Neural cell (in vitro differentiated cells): ENCODE measurements around the gene SH3BP5. TPM values are rescaled to one million over a fixed set of nuclear protein-coding genes. Genes with fewer than 3 reads are reported as not detected.

ENCODE experiments used
- H2AFZ ChIP-seq: fragments of 200-600, 300-800 bp; sonication (generic), shearing (Covaris generic); 2 replicates; pipeline ENCODE4 v1.6.0; 2014; ENCODE audit warnings: low read depth, mild to moderate bottlenecking, antibody characterized with exemption, low read length, moderate library complexity
- H3F3A ChIP-seq: fragments of 200-600 bp; shearing (Covaris generic); 2 replicates; pipeline ENCODE4 v1.6.1; 2016; ENCODE audit warnings: mild to moderate bottlenecking, moderate library complexity, mixed read lengths, antibody characterized with exemption, low read length; ENCODE audit not compliant: insufficient read depth, poor library complexity, severe bottlenecking
- H3K27ac ChIP-seq: fragments of 200-600, 300-800 bp; sonication (generic), shearing (Covaris generic); 2 replicates; pipeline ENCODE4 v1.5.1; 2014; ENCODE audit warnings: mild to moderate bottlenecking, low read length, moderate library complexity
- H3K27me3 ChIP-seq: fragments of 300-800, 200-600 bp; sonication (generic), shearing (Covaris generic); 2 replicates; pipeline ENCODE4 v1.6.0; 2014; ENCODE audit warnings: mild to moderate bottlenecking, low read depth, low read length, moderate library complexity; ENCODE audit not compliant: insufficient read depth
- H3K36me3 ChIP-seq: fragments of 300-800, 200-600 bp; sonication (generic), shearing (Covaris generic); 2 replicates; pipeline ENCODE4 v1.5.1; 2014; ENCODE audit warnings: mild to moderate bottlenecking, antibody characterized with exemption, low read length, moderate library complexity; ENCODE audit not compliant: insufficient read depth
- H3K4me2 ChIP-seq: fragments of 300-800, 200-600 bp; sonication (generic), shearing (Covaris generic); 2 replicates; pipeline ENCODE4 v1.6.0; 2014; ENCODE audit warnings: mild to moderate bottlenecking, low read length
- H3K4me3 ChIP-seq: fragments of 300-800, 200-600 bp; sonication (generic), shearing (Covaris generic); 2 replicates; pipeline ENCODE4 v1.5.1; 2014; ENCODE audit warnings: mild to moderate bottlenecking, low read length, moderate library complexity
- H3K79me2 ChIP-seq: fragments of 200-600 bp; shearing (Covaris generic); replicated peaks from 2 replicates; pipeline ENCODE4 v1.6.0; 2014; ENCODE audit warnings: mild to moderate bottlenecking, low read length, moderate library complexity; ENCODE audit not compliant: insufficient read depth
- H3K9ac ChIP-seq: fragments of 300-800, 200-600 bp; sonication (generic), shearing (Covaris generic); 2 replicates; pipeline ENCODE4 v1.6.1; 2016; ENCODE audit warnings: mild to moderate bottlenecking, low read length, mixed read lengths
- H3K9me2 ChIP-seq: fragments of 200-600 bp; shearing (Covaris generic); 2 replicates; pipeline ENCODE4 v1.6.1; 2016; ENCODE audit warnings: mild to moderate bottlenecking, low read length, mixed read lengths; ENCODE audit not compliant: insufficient read depth
- H3K9me3 ChIP-seq: fragments of 200-600, 300-800 bp; sonication (generic), shearing (Covaris generic); 2 replicates; pipeline ENCODE4 v1.6.1; 2016; ENCODE audit warnings: mild to moderate bottlenecking, mixed run types, low read length, moderate library complexity, mixed read lengths
- H4K20me1 ChIP-seq: fragments of 200-600 bp; shearing (Covaris generic); 2 replicates; pipeline ENCODE4 v1.6.1; 2016; ENCODE audit warnings: mild to moderate bottlenecking, mixed run types; ENCODE audit not compliant: insufficient read depth
- EP300 ChIP-seq: fragments of 450-650 bp; conservative IDR thresholded peaks from 2 replicates; pipeline ENCODE4 v1.6.1; 2014; ENCODE audit warnings: antibody characterized with exemption, mild to moderate bottlenecking, moderate library complexity; ENCODE audit not compliant: poor library complexity, severe bottlenecking
- EZH2 ChIP-seq: fragments of 200-600, 300-800 bp; shearing (Covaris generic), sonication (generic); IDR thresholded peaks from 2 replicates; pipeline ENCODE4 v1.6.1; 2014; ENCODE audit warnings: antibody characterized with exemption, low read length, borderline replicate concordance, mild to moderate bottlenecking; ENCODE audit not compliant: insufficient read depth, poor library complexity, severe bottlenecking
- MXI1 ChIP-seq: fragments of 450-650 bp; conservative IDR thresholded peaks from 2 replicates; pipeline ENCODE4 v1.6.1; 2014; ENCODE audit warnings: antibody characterized with exemption, mild to moderate bottlenecking; ENCODE audit not compliant: poor library complexity, severe bottlenecking
- POLR2AphosphoS5 ChIP-seq: IDR thresholded peaks from 2 replicates; pipeline ENCODE4 v1.6.1; 2012
- RAD21 ChIP-seq: fragments of 450-650 bp; conservative IDR thresholded peaks from 2 replicates; pipeline ENCODE4 v1.6.1; 2014; ENCODE audit warnings: antibody characterized with exemption, mild to moderate bottlenecking, moderate library complexity
- REST ChIP-seq: IDR thresholded peaks from 2 replicates; pipeline ENCODE4 v1.6.1; 2012; ENCODE audit warnings: borderline replicate concordance
- SMC3 ChIP-seq: fragments of 450-650 bp; conservative IDR thresholded peaks from 2 replicates; pipeline ENCODE4 v1.6.1; 2014; ENCODE audit warnings: antibody characterized with exemption, mild to moderate bottlenecking, moderate library complexity; ENCODE audit not compliant: poor library complexity
- TAF1 ChIP-seq: IDR thresholded peaks from 2 replicates; pipeline ENCODE4 v1.6.1; 2012; ENCODE audit warnings: low read depth
- polyA plus RNA-seq: library from polyadenylated mRNA; depleted of rRNA; stranded (reverse); fragments of >200 nt; gene quantifications from 2 replicates; pipeline ENCODE4 v1.2.3, GENCODE V29; 2014
- TF ChIP-seq, protein P1 (sequence below): fragments of 450-650 bp; IDR thresholded peaks from 2 replicates; pipeline ENCODE4 v1.5.1; 2014; ENCODE audit warnings: antibody characterized with exemption, mild to moderate bottlenecking, moderate library complexity; ENCODE audit not compliant: poor library complexity, severe bottlenecking

Gene SH3BP5
- polyA plus RNA-seq, 1 donor from 2014 or later: 166 TPM

DNA sequence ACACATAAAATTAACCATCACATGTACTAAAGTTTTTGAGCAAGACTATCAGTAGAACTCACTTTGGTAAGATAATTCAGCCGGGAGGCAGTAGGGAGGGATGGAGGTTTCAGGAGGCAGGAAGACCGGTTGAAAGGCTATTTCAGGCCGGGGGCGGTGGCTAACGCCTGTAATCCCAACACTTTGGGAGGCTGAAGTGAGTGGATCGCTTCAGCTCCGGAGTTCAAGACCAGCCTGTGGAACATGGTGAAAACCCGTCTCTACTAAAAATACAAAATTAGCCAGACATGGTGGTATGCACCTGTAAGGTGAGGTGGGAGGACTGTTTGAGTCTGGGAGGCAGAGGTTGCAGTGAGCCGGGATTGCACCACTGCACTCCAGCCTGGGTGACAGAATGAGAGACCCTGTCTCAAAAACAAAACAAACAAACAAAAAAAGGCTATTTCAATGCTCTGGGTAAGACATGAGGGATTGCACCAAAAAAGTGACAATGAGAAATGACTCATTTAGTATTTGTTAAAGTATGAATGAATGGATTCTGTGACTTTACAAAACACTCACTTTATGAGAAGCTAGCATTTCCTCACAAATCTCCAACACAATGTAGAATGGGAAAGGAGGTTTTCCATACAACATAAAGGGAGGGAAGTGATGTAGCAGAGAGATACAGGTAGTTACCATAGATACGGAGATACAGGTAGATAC, 43.9 kb downstream of the SH3BP5 start:
- no peak overlapping the region for H2AFZ ChIP-seq
- H4K20me1 ChIP-seq: no peaks in the 10 kb centered on the region
- H3K9ac ChIP-seq: no peak overlapping the region
- no peaks in the 10 kb centered on the region for H3F3A ChIP-seq
- no peak overlapping the region for H3K4me2 ChIP-seq
- H3K4me3 ChIP-seq: no peak overlapping the region
- no peak for TF ChIP-seq MXI1
- TF ChIP-seq EP300: no peak
- TF ChIP-seq, protein P1, sequence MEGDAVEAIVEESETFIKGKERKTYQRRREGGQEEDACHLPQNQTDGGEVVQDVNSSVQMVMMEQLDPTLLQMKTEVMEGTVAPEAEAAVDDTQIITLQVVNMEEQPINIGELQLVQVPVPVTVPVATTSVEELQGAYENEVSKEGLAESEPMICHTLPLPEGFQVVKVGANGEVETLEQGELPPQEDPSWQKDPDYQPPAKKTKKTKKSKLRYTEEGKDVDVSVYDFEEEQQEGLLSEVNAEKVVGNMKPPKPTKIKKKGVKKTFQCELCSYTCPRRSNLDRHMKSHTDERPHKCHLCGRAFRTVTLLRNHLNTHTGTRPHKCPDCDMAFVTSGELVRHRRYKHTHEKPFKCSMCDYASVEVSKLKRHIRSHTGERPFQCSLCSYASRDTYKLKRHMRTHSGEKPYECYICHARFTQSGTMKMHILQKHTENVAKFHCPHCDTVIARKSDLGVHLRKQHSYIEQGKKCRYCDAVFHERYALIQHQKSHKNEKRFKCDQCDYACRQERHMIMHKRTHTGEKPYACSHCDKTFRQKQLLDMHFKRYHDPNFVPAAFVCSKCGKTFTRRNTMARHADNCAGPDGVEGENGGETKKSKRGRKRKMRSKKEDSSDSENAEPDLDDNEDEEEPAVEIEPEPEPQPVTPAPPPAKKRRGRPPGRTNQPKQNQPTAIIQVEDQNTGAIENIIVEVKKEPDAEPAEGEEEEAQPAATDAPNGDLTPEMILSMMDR: no peak
- TF ChIP-seq SMC3: no peak
- TF ChIP-seq EZH2: no peak
- TF ChIP-seq TAF1: no peak
- TF ChIP-seq REST: no peak
- no peak for TF ChIP-seq RAD21
- no peak for TF ChIP-seq POLR2AphosphoS5
- no peaks in the 10 kb centered on the region for H3K27me3 ChIP-seq
- no peak overlapping the region for H3K27ac ChIP-seq
- H3K9me2 ChIP-seq: no peaks in the 10 kb centered on the region
- H3K9me3 ChIP-seq: no peaks in the 10 kb centered on the region
- H3K79me2 ChIP-seq: no peaks in the 10 kb centered on the region
- H3K36me3 ChIP-seq: no peaks in the 10 kb centered on the region

DNA sequence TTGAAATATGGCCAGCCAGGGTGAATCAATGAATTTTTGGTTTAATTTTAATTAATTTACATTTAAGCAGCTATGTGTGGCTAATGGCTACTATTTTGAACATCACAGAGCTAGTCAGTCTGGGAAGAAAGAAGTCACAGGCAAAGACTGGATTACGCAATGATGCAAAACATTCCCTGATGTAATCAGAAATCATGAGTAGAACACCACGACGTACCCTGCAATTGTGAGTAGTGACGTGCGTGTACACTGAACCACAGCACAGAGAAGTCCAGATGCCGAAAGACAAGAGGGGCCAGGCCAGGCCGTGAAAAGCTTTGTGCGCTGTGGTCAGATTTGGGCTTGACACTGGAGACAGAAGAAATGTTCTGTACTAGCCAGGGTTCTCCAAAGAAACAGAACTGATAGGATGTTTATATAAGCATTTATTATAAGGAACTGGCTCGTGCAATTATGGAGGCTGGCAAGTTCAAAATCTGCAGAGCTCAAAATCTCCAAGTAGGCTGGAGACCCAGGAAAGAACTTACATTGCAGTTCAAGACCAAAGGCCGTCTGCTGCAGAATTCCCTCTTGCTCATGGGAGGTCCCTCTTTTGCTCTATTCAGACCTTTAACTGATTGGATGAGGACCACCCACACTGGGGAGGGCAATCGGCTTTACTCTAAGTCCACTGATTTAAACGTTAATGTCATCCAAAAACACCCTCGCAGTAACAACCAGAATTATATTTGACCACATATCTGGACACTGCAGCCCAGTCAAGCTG, 44.6 kb downstream of the SH3BP5 start:
- TF ChIP-seq REST (no peak), POLR2AphosphoS5 (no peak), EP300 (no peak)
- H2AFZ ChIP-seq: no peak overlapping the region
- H3K27me3 ChIP-seq: no peaks in the 10 kb centered on the region
- no peaks in the 10 kb centered on the region for H3K79me2 ChIP-seq
- H3K27ac ChIP-seq: no peak overlapping the region
- no peaks in the 10 kb centered on the region for H3F3A ChIP-seq
- no peaks in the 10 kb centered on the region for H3K9me3 ChIP-seq
- H3K9ac ChIP-seq: no peak overlapping the region
- no peaks in the 10 kb centered on the region for H3K9me2 ChIP-seq
- H3K4me3 ChIP-seq: no peak overlapping the region
- no peaks in the 10 kb centered on the region for H3K36me3 ChIP-seq
- H4K20me1 ChIP-seq: no peaks in the 10 kb centered on the region
- H3K4me2 ChIP-seq: no peak overlapping the region
